ENCODE measurements around the gene UTP14C.
"Not testable (repeated sequence)": the region's sequence is repeated elsewhere in the genome, so short reads cannot be mapped to it uniquely, and the experiment has no call there.

UTP14C gene

GRCh38 chr13:52004511-52005170 is 19.9 kb upstream of the UTP14C start:
- no peak for DNase-seq

GRCh38 chr13:52005841-52006522 is 18.5 kb upstream of the UTP14C start:
- DNase-seq, result no peak

GRCh38 chr13:52006523-52007245 is 17.8 kb upstream of the UTP14C start:
- DNase-seq, result no peak

- DNase-seq, result no peak
These were observed 14.5 kb upstream of the UTP14C start for GRCh38 chr13:52009946-52010345.

- peak; percentile 4 for DNase-seq
These were observed 13.4 kb upstream of the UTP14C start, which contains the start of gene ATP7B for GRCh38 chr13:52010890-52011631. TSS of gene ATP7B (minus strand) at chr13:52011450. CDS start at chr13:52011337, 113 bp downstream.

GRCh38 chr13:52011632-52012511 is 12.6 kb upstream of the UTP14C start, which contains the start of gene ALG11:
TSS of gene ALG11 (plus strand) at chr13:52012398. CDS start at chr13:52012419, 21 bp downstream.
- DNase-seq, result peak; percentile 100

GRCh38 chr13:52012512-52012836 is 12.0 kb upstream of the UTP14C start:
- no peak for DNase-seq

GRCh38 chr13:52016296-52016695 is 8.2 kb upstream of the UTP14C start:
- no peak for DNase-seq

GRCh38 chr13:52020191-52020590 is 4.3 kb upstream of the UTP14C start:
- no peak for DNase-seq

- DNase-seq, result no peak
These were observed 2.1 kb upstream of the UTP14C start for GRCh38 chr13:52022356-52022755.

GRCh38 chr13:52025475-52026245 is 1.2 kb downstream of the UTP14C start:
- no peak for DNase-seq

GRCh38 chr13:52026246-52026626 is 1.7 kb downstream of the UTP14C start:
- DNase-seq, result no peak

GRCh38 chr13:52027832-52028231 is 3.3 kb downstream of the UTP14C start:
- DNase-seq, result no peak

GRCh38 chr13:52029569-52029968 is 5.1 kb downstream of the UTP14C start:
- no peak for DNase-seq

GRCh38 chr13:52030401-52030800 is 5.9 kb downstream of the UTP14C start:
- DNase-seq, result not testable (repeated sequence)

GRCh38 chr13:52033039-52033438 is 8.5 kb downstream of the UTP14C start:
- DNase-seq, result no peak

- no peak for DNase-seq
These were observed 10.2 kb downstream of the UTP14C start for GRCh38 chr13:52034616-52035226.

GRCh38 chr13:52036037-52036436 is 11.5 kb downstream of the UTP14C start:
- no peak for DNase-seq

GRCh38 chr13:52043675-52044074 is 19.2 kb downstream of the UTP14C start:
- no peak for DNase-seq

GRCh38 chr13:52047463-52047862 is 23.0 kb downstream of the UTP14C start:
- no peak for DNase-seq

- DNase-seq, result no peak
These were observed 24.0 kb downstream of the UTP14C start for GRCh38 chr13:52048516-52048915.
